Adrenal gland (tissue), 12 donors: ENCODE results near the gene PAPOLA. TPM values are rescaled to one million over a fixed set of nuclear protein-coding genes. Genes with fewer than 3 reads are reported as not detected.

ENCODE experiments used
- DNase-seq, 7 donors: peaks; one replicate each; pipeline ENCODE4 v3.0.0-alpha.2; 2019 to 2020
- H3K27ac ChIP-seq, 5 donors: fragments of 200-600 bp; sonication (generic) in 4 of 5; 1 replicate in 3 of 5; 2 replicates in 2 of 5; pipeline versions ENCODE4 v1.5.1 to v1.8.0; 2016 to 2020; ENCODE audit warnings: mild to moderate bottlenecking in 1 of 5
- H3K27me3 ChIP-seq: fragments of 200-600 bp; 2 replicates; pipeline ENCODE4 v1.8.0; 2021
- H3K36me3 ChIP-seq, 2 donors: fragments of 200-600 bp; replicated peaks in 1 of 2; 1 replicate in 1 of 2; 2 replicates in 1 of 2; pipeline versions ENCODE4 v1.5.1 to v1.8.0; 2018 to 2022
- H3K4me1 ChIP-seq, 2 donors: fragments of 200-600 bp; replicated peaks in 1 of 2; 1 replicate in 1 of 2; 2 replicates in 1 of 2; pipeline versions ENCODE4 v1.5.1 to v1.8.0; 2018 to 2021
- H3K4me3 ChIP-seq, 4 donors: fragments of 200-600 bp; sonication (generic) in 3 of 4; one replicate each; pipeline ENCODE4 v1.5.1; 2016 to 2018
- H3K9me3 ChIP-seq, 3 donors: fragments of 200-600 bp; sonication (generic) in 1 of 3; replicated peaks in 1 of 3; 1 replicate in 2 of 3; 2 replicates in 1 of 3; pipeline versions ENCODE4 v1.5.1 to v1.8.0; 2016 to 2021
- POLR2A ChIP-seq, 2 donors: fragments of 450-650 bp; IDR thresholded peaks; one replicate each; pipeline ENCODE4 v1.6.1; 2017; ENCODE audit warnings: antibody characterized with exemption in 2 of 2, mild to moderate bottlenecking in 2 of 2, moderate library complexity in 1 of 2
- WGBS, 4 donors: extraction: QIAGEN DNeasy Blood & Tissue Kit in 2 of 4; methylation state at CpG; one replicate each; pipeline versions ENCODE4 v1.1.5 to v1.1.7; 2013 to 2017; 5-methylcytosine and 5-hydroxymethylcytosine counted together
- intact Hi-C, 2 donors: fragments of 100-400 bp; cut with DNase I; formaldehyde crosslinking; loops; one replicate each; pipeline versions ENCODE4 v1.14.1 to v1.15.0; 2022 to 2023
- polyA plus RNA-seq, 3 donors: library from polyadenylated mRNA; stranded (reverse); fragments of 200-250 nt in 2 of 3; fragments of 350-450 nt in 1 of 3; fragmentation: Illumina TruSeq in 1 of 3; extraction: RNeasy Lipid Tissue Mini Kit (QIAGEN cat#74804) in 1 of 3; gene quantifications; one replicate each; pipeline ENCODE4 v1.2.3, GENCODE V29; 2013 to 2014
- total RNA-seq, 9 donors: library from RNA; depleted of rRNA in 4 of 9; stranded (reverse); fragments of >200 nt in 4 of 9; fragments of 120-200 nt in 1 of 9; fragmentation: NEBNext Ultra II Directional in 1 of 9; extraction: Animal tissue kit (Norgen Biotek cat#: 25700) in 1 of 9; gene quantifications; one replicate each; pipeline versions ENCODE4 v1.1.0 to v1.2.4, GENCODE V29; 2013 to 2023
- TF ChIP-seq, protein P1 (sequence below), 6 experiments: fragments of 450-650 bp in 4 of 6; fragments of 200-600 bp in 2 of 6; sonication (generic) in 1 of 6; IDR thresholded peaks; 1 replicate in 5 of 6; 2 replicates in 1 of 6; pipeline versions ENCODE4 v1.5.1 to v1.8.0; 2016 to 2021; ENCODE audit warnings: antibody characterized with exemption in 6 of 6, mild to moderate bottlenecking in 2 of 6, moderate library complexity in 1 of 6
- donor health status: healthy with polysubstance abuse.
- donor health status: Bipolar disorder and iron deficiency.
- donor health status: DM: yes; HTN: yes; CAD: no.
- donor health status: DM: no; HTN: no; CAD: no.
- donor health status: DM: no; HTN: no; CAD: no.
- donor health status: DM: yes; HTN: yes; CAD: no.

PAPOLA gene
- total and polyA plus RNA-seq, 12 donors, result 63.3 to 205 (median 156) TPM

DNA sequence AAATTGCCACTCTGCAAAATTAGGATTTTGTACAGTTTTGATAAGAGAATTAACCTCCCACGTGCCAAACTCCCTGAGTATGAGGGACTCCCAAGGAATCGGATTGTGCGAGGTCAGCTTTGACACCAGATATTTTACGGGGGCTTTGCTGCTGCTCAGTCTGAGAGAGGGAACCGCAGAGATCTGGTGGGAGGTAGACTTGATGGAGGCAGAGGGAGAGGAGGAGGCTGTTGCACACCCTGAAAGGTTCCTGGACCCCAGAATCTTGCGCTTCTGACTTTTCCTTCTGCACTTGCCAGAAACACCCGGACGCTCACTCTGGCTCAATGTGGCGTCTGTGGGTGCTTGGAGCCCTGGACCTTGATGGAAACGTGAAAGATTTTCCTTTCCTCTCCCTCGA lies 83.9 kb downstream of the PAPOLA start:
- Histone ChIP-seq H3K27ac (no peak overlapping the region), H3K27me3 (peaks cover 7% of the 10 kb centered on the region), H3K9me3 (no peaks in the 10 kb centered on the region), H3K36me3 (no peaks in the 10 kb centered on the region), H3K4me1 (no peaks in the 10 kb centered on the region), H3K4me3 (no peak overlapping the region)
- intact Hi-C loops, result no loop called here
- DNase-seq, result peak in 1 of 7 donors; percentile 3
- TF ChIP-seq POLR2A (IDR thresholded peaks at IDR 0.05), result no peak
- TF ChIP-seq, protein P1, sequence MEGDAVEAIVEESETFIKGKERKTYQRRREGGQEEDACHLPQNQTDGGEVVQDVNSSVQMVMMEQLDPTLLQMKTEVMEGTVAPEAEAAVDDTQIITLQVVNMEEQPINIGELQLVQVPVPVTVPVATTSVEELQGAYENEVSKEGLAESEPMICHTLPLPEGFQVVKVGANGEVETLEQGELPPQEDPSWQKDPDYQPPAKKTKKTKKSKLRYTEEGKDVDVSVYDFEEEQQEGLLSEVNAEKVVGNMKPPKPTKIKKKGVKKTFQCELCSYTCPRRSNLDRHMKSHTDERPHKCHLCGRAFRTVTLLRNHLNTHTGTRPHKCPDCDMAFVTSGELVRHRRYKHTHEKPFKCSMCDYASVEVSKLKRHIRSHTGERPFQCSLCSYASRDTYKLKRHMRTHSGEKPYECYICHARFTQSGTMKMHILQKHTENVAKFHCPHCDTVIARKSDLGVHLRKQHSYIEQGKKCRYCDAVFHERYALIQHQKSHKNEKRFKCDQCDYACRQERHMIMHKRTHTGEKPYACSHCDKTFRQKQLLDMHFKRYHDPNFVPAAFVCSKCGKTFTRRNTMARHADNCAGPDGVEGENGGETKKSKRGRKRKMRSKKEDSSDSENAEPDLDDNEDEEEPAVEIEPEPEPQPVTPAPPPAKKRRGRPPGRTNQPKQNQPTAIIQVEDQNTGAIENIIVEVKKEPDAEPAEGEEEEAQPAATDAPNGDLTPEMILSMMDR (IDR thresholded peaks at IDR 0.05), result no peak
- WGBS, 4 donors, result 69 to 76% (median 75%) methylated on average over 11 of the region's 11 CpGs

DNA sequence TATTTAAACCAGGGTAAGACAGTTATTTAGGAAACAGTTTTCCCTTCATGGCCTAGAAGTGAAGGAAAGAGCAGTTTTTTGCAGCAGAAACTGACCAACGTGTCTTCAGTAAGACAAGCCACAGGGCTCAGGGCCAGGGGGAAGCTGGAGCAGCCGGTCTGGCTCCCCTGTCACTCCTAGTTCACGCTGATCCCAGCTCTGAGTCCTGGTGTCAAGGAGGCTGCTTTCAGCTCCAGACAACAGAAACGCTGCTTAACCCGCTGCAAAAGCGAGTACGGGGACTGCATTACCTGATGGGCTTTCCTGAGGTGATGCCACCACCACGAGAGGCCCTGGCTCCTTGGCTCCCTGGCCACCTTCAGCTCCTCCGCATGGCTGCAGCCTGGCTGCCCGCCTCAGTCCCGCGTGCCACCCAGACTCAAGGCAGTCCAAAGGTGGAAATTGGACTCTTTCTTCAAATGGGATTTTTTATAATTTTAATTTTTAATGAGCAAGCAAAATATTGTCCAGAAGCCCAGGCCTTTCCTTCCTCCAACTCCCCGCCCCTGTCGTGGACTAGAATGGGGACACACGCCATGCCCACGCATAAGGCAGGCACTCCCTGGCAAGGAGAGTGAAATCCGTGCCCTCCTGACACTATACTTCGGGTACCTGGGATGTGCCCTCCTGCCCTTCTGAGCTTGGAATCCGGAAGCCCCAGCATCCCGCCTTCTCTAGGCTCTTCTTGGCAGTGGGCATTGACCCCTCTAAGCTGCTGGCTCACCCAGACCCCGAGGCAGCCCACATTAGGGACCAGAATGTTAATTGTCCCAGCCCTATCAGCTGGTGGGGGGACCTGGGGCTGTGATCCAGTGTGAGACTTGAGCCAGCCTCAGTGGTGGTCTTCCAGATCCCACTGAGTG lies 85.0 kb downstream of the PAPOLA start:
- H3K4me3 ChIP-seq, result no peak overlapping the region
- peaks cover 8% of the 10 kb centered on the region for H3K27me3 ChIP-seq
- H3K36me3 ChIP-seq, result no peaks in the 10 kb centered on the region
- peaks cover 0 to under 1% of the 10 kb centered on the region in 2 donors for H3K4me1 ChIP-seq
- H3K9me3 ChIP-seq, result no peaks in the 10 kb centered on the region
- H3K27ac ChIP-seq, result no peak overlapping the region
- intact Hi-C loops, result no loop called here
- TF ChIP-seq POLR2A (IDR thresholded peaks at IDR 0.05), result no peak
- TF ChIP-seq, protein P1 (IDR thresholded peaks at IDR 0.05), result no peak
- WGBS, 4 donors, result 86 to 89% (median 88%) methylated on average over 20 to 21 of the region's 21 CpGs
- DNase-seq, result peak in 2 of 7 donors; percentile 5 to 42

DNA sequence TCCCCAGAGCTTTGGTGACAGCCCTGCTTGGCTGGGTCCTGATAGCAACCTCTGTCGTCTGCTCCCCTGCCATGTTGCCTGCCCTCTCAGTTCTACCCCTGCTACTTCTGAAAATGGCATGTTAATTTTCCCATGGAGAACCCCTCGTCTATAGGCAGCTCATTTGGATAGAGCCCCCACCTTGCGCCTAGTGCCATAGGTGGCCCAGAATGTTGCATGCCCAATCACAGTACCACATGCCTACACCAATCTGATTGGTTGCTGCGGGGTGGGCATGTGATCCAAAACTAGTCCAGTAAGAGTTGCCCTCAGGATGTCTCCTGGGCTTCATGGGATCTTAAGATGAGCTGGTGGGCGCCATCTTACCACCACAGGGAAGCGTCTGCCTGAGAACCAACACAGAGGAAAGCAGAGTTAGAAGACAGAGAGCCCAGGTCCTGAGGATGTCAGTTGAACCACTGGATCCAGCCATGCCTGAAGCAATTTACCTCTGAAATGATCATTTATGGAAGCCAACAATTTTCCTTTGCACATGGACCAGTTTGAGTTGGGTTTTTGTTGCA lies 85.7 kb downstream of the PAPOLA start:
- WGBS, 4 donors, result 92 to 95% (median 94%) methylated on average over 6 of the region's 6 CpGs
- TF ChIP-seq, protein P1 (IDR thresholded peaks at IDR 0.05), result no peak
- intact Hi-C loops, result no loop called here
- Histone ChIP-seq H3K27ac (no peak overlapping the region), H3K36me3 (no peaks in the 10 kb centered on the region), H3K9me3 (no peaks in the 10 kb centered on the region), H3K4me3 (no peak overlapping the region), H3K4me1 (peaks cover 0 to 8% of the 10 kb centered on the region in 2 donors), H3K27me3 (peaks cover 16% of the 10 kb centered on the region)
- peak in 2 of 7 donors; percentile 7 to 43 for DNase-seq

DNA sequence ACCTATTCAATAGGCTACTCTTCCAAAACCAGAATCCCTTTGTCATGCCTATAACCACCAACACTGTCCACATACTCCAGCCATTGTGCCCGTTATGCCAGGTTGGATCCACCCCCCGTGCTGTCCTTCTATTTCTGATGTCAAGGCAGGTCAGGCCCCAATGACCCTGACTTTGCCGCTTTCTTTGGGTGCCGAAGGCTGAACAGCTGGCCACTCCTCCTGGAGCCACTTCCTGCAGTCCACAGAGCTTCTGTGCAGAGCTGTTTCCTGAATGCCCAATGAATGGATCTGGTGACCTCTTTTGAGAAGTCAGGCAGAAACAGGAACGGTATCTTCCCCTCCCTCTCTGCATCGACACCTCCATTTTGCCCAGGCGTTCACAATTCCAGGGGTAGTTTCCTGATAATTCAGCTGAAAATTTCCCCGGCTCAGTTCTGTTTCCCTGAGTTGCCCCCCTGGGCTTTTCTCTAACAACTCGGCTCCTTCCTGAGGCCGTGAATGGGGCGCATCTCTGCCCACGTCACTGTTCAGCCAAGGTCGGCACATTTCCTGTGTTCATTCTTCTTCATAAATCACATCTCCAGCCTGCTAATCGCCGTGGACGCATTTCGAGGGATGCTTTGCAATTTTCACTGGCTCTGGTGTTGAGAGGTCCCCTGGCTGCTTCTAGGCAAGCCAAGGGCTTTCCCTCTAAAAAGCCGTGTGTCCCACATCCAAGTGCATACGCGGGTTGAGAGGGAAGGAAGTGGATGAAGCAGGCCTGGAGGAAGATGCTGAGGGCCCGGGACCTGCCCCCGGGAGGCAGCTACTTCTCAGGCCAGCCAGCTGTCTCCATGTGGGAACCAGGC lies 86.5 kb downstream of the PAPOLA start:
- TF ChIP-seq POLR2A (IDR thresholded peaks at IDR 0.05), result no peak
- TF ChIP-seq, protein P1 (IDR thresholded peaks at IDR 0.05), result no peak
- Histone ChIP-seq H3K4me1 (peaks cover 0 to 9% of the 10 kb centered on the region in 2 donors), H3K36me3 (no peaks in the 10 kb centered on the region), H3K4me3 (no peak overlapping the region), H3K9me3 (no peaks in the 10 kb centered on the region), H3K27ac (no peak overlapping the region), H3K27me3 (peaks cover 21% of the 10 kb centered on the region)
- 36 to 40% (median 40%) methylated on average over 18 to 22 of the region's 22 CpGs for WGBS, 4 donors
- DNase-seq, result peak in 2 of 7 donors; percentile 13 to 48
- intact Hi-C loops, result no loop called here
